Thyroid gland (tissue), 4 donors: ENCODE data around the gene VTA1.

Source experiments
- CTCF ChIP-seq, 6 experiments: fragments of 200-600 bp in 3 of 6; fragments of 450-650 bp in 3 of 6; sonication (generic) in 3 of 6; IDR thresholded peaks; one replicate each; pipeline ENCODE4 v1.5.1; 2016 to 2019; ENCODE audit warnings: antibody characterized with exemption in 6 of 6, mild to moderate bottlenecking in 2 of 6, inconsistent platforms in 1 of 6, moderate library complexity in 1 of 6
- POLR2A ChIP-seq, 2 donors: fragments of 450-650 bp; IDR thresholded peaks; one replicate each; pipeline ENCODE4 v1.6.1; 2017; ENCODE audit warnings: antibody characterized with exemption in 2 of 2, mild to moderate bottlenecking in 2 of 2, moderate library complexity in 1 of 2

- no peak for TF ChIP-seq CTCF (IDR thresholded peaks at IDR 0.05)
- TF ChIP-seq POLR2A (IDR thresholded peaks at IDR 0.05): no peak
These were observed 79.7 kb downstream of the VTA1 start for GRCh38 chr6:142226731-142227130.
